Uterus (tissue), 2 donors: ENCODE data around the gene CD4.

Source experiments
- CTCF ChIP-seq, 4 experiments: fragments of 200-600 bp in 2 of 4; fragments of 450-650 bp in 2 of 4; sonication (generic) in 2 of 4; IDR thresholded peaks; one replicate each; pipeline ENCODE4 v1.5.1; 2016 to 2019; ENCODE audit warnings: antibody characterized with exemption in 4 of 4, mild to moderate bottlenecking in 2 of 4, moderate library complexity in 1 of 4
- POLR2A ChIP-seq, 2 donors: fragments of 450-650 bp; IDR thresholded peaks; one replicate each; pipeline ENCODE4 v1.6.1; 2016; ENCODE audit warnings: antibody characterized with exemption in 2 of 2, mild to moderate bottlenecking in 1 of 2, moderate library complexity in 1 of 2

GRCh38 chr12:6838854-6839253 lies 49.5 kb downstream of the CD4 start:
- no peak for TF ChIP-seq CTCF (IDR thresholded peaks at IDR 0.05)
- TF ChIP-seq POLR2A (IDR thresholded peaks at IDR 0.05): no peak
